DND-41 (cell line): ENCODE measurements around the gene USP36.

ENCODE experiments used
- ATAC-seq: fragments of 200-7000 bp; cut with Tn5 transposase; 3 replicates; pipeline ENCODE4 v1.9.1; 2021; ENCODE audit warnings: low read depth; ENCODE audit not compliant: insufficient read depth
- DNase-seq: peaks from one replicate; pipeline ENCODE4 v3.0.0-alpha.2; 2020
- H2AFZ ChIP-seq: 2 replicates; pipeline ENCODE4 v1.6.0; 2012; ENCODE audit warnings: low read depth, low read length
- H3K27ac ChIP-seq: 2 replicates; pipeline ENCODE4 v1.5.1; 2012; ENCODE audit warnings: low read length, inconsistent platforms
- H3K27me3 ChIP-seq: fragments of 200-600 bp; sonication (generic); 2 replicates; pipeline ENCODE4 v1.6.0; 2012; ENCODE audit warnings: low read length, mild to moderate bottlenecking, inconsistent platforms; ENCODE audit not compliant: insufficient read depth, poor library complexity
- H3K36me3 ChIP-seq: 2 replicates; pipeline ENCODE4 v1.5.1; 2012; ENCODE audit warnings: low read length, inconsistent platforms; ENCODE audit not compliant: insufficient read depth
- H3K4me1 ChIP-seq: 2 replicates; pipeline ENCODE4 v1.5.1; 2012; ENCODE audit warnings: mild to moderate bottlenecking, low read length; ENCODE audit not compliant: insufficient read depth
- H3K4me2 ChIP-seq: 2 replicates; pipeline ENCODE4 v1.6.0; 2012; ENCODE audit warnings: mild to moderate bottlenecking, moderate library complexity, low read length, inconsistent platforms; ENCODE audit not compliant: insufficient read depth
- H3K4me3 ChIP-seq, 2 experiments: fragments of 200-600 bp in 1 of 2; shearing (Covaris generic) in 1 of 2; 2 replicates each; pipeline ENCODE4 v1.5.1; 2012 to 2016; ENCODE audit warnings: inconsistent platforms in 2 of 2, low read length in 2 of 2, mild to moderate bottlenecking in 2 of 2, low read depth in 1 of 2, moderate library complexity in 1 of 2
- H3K79me2 ChIP-seq: 2 replicates; pipeline ENCODE4 v1.6.0; 2012; ENCODE audit warnings: low read length, inconsistent platforms; ENCODE audit not compliant: insufficient read depth
- H3K9ac ChIP-seq: 2 replicates; pipeline ENCODE4 v1.6.0; 2012; ENCODE audit warnings: low read depth, mild to moderate bottlenecking, inconsistent platforms, low read length, moderate library complexity
- H3K9me3 ChIP-seq: 2 replicates; pipeline ENCODE4 v1.5.1; 2012; ENCODE audit warnings: low read length, moderate library complexity, mild to moderate bottlenecking, inconsistent platforms; ENCODE audit not compliant: insufficient read depth, severe bottlenecking
- H4K20me1 ChIP-seq: 2 replicates; pipeline ENCODE4 v1.6.0; 2012; ENCODE audit warnings: low read length; ENCODE audit not compliant: insufficient read depth
- EZH2 ChIP-seq: IDR thresholded peaks from 3 replicates; pipeline ENCODE4 v1.6.1; 2012; ENCODE audit warnings: borderline replicate concordance, low read depth, mild to moderate bottlenecking, moderate library complexity, low read length, inconsistent platforms; ENCODE audit not compliant: severe bottlenecking
- TF ChIP-seq, protein P1 (sequence below): IDR thresholded peaks from 2 replicates; pipeline ENCODE4 v1.5.1; 2012; ENCODE audit warnings: borderline replicate concordance, low read length, moderate library complexity, mild to moderate bottlenecking; ENCODE audit not compliant: poor library complexity, severe bottlenecking; ENCODE audit errors: extremely low read depth

Gene USP36

DNA sequence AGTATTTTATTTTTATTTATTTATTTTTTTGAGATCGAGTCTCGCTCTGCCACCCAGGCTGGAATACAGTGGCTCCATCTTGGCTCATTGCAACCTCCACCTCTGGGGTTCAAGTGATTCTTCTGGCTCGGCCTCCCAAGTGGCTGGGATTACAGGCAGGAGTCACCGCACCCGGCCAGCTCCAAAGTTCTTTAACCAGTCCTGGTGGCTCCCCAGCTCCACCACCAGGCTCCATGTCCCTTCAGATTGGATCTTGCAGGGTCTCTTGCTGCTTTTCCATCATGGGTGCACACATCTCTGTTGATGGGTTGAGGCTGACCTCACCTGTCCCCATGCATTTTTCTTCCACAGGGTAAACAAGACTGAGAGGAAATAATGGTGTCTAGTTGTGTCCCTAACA, 8.4 kb upstream of the USP36 start:
- Histone ChIP-seq H3K9ac (no peak overlapping the region), H3K36me3 (no peaks in the 10 kb centered on the region), H2AFZ (no peak overlapping the region), H3K9me3 (no peaks in the 10 kb centered on the region), H4K20me1 (no peaks in the 10 kb centered on the region), H3K4me2 (no peak overlapping the region), H3K4me3 (no peak overlapping the region), H3K27me3 (no peaks in the 10 kb centered on the region), H3K27ac (no peak overlapping the region), H3K79me2 (no peaks in the 10 kb centered on the region), H3K4me1 (no peaks in the 10 kb centered on the region)
- TF ChIP-seq EZH2, result no peak
- TF ChIP-seq, protein P1, sequence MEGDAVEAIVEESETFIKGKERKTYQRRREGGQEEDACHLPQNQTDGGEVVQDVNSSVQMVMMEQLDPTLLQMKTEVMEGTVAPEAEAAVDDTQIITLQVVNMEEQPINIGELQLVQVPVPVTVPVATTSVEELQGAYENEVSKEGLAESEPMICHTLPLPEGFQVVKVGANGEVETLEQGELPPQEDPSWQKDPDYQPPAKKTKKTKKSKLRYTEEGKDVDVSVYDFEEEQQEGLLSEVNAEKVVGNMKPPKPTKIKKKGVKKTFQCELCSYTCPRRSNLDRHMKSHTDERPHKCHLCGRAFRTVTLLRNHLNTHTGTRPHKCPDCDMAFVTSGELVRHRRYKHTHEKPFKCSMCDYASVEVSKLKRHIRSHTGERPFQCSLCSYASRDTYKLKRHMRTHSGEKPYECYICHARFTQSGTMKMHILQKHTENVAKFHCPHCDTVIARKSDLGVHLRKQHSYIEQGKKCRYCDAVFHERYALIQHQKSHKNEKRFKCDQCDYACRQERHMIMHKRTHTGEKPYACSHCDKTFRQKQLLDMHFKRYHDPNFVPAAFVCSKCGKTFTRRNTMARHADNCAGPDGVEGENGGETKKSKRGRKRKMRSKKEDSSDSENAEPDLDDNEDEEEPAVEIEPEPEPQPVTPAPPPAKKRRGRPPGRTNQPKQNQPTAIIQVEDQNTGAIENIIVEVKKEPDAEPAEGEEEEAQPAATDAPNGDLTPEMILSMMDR, result no peak
- DNase-seq (no peak), ATAC-seq (no peak)

DNA sequence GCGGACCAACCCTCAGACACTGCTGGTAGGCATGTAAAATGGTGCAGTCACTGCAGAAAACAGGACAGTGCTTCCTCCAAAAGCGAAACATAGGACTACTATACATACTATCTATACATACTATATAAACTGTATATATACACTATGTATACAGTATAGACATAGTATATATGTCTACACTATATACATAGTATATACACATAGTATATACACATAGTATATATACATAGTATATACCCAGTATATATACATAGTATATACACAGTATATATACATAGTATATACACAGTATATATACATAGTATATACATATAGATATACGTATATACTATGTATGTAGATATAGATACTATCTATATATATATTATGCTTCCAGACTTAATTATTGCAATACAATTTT, 6.4 kb upstream of the USP36 start:
- DNase-seq (no peak), ATAC-seq (no peak)
- Histone ChIP-seq H3K9me3 (no peaks in the 10 kb centered on the region), H3K36me3 (no peaks in the 10 kb centered on the region), H3K4me2 (no peak overlapping the region), H3K27me3 (no peaks in the 10 kb centered on the region), H3K79me2 (no peaks in the 10 kb centered on the region), H3K27ac (no peak overlapping the region), H2AFZ (no peak overlapping the region), H3K4me3 (no peak overlapping the region), H4K20me1 (no peaks in the 10 kb centered on the region), H3K9ac (no peak overlapping the region), H3K4me1 (peaks cover 4% of the 10 kb centered on the region; the same call in 1 of the 2 replicates)
- TF ChIP-seq, protein P1, result no peak
- no peak for TF ChIP-seq EZH2

DNA sequence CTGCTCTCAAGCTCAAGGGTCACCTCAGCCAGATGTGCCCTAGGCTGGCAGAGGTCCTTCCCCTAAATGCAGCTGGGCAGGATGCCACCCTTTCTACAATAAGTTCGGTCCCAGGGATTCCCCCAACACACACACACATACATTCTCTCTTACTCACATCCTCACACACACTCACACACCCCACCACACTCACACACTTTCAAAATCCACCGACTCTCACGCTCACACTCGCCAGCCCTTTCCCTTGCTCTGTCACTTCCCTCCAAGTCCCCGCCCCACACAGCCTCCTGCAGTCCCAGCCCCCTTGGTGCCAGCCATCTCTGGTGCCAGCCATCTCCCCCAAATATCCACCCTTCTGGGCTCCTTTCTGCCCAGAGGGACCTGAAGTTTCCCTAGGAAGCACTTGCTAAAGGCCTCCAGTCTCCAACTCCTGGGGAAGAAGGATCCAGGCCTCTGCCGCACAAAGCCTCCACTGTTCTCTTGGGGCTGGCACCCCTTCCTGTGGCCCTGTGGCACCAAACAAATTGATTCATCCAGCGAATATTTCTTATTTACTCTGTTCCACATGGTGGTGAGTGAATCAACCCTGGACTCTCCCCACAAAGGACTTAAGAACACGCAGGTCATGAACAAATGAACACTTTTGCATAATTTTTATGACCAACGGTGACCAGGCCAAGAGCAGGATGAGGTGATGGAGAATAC, 3.8 kb upstream of the USP36 start:
- no peaks in the 10 kb centered on the region for H3K9me3 ChIP-seq
- peaks cover 14% of the 10 kb centered on the region for H3K4me1 ChIP-seq
- H3K27ac ChIP-seq, result no peak overlapping the region
- no peak overlapping the region for H3K4me3 ChIP-seq
- DNase-seq (no peak), ATAC-seq (no peak)
- H3K4me2 ChIP-seq, result no peak overlapping the region
- H4K20me1 ChIP-seq, result peaks cover 4% of the 10 kb centered on the region
- TF ChIP-seq, protein P1, result no peak
- TF ChIP-seq EZH2, result no peak
- peaks cover 4% of the 10 kb centered on the region; the same call in 1 of the 2 replicates for H3K36me3 ChIP-seq
- H3K9ac ChIP-seq, result no peak overlapping the region
- H3K27me3 ChIP-seq, result no peaks in the 10 kb centered on the region
- H3K79me2 ChIP-seq, result peaks cover 12% of the 10 kb centered on the region
- no peak overlapping the region for H2AFZ ChIP-seq
